CD14-positive monocyte (primary cell): ENCODE results near the gene UTP20. TPM values are rescaled to one million over a fixed set of nuclear protein-coding genes. Genes with fewer than 3 reads are reported as not detected.

Experiments used
- DNase-seq, 3 donors: peaks; one replicate each; pipeline ENCODE4 v3.0.0-alpha.2; 2011 to 2022
- H2AFZ ChIP-seq: 2 replicates; pipeline ENCODE4 v1.6.0; 2012; ENCODE audit warnings: mild to moderate bottlenecking, low read depth, low read length, inconsistent platforms; ENCODE audit not compliant: insufficient read depth, poor library complexity, severe bottlenecking
- H3K27ac ChIP-seq, 2 donors: 1 replicate in 1 of 2; 2 replicates in 1 of 2; pipeline ENCODE4 v1.5.1; 2012 to 2013; ENCODE audit warnings: low read length in 2 of 2, control low read depth in 1 of 2, inconsistent platforms in 1 of 2, low read depth in 1 of 2, mild to moderate bottlenecking in 1 of 2
- H3K27me3 ChIP-seq, 2 donors: one replicate each; pipeline versions ENCODE4 v1.6.0 to v1.6.1; 2011 to 2013; ENCODE audit warnings: low read length in 2 of 2; ENCODE audit not compliant: control insufficient read depth in 2 of 2, insufficient read depth in 2 of 2
- H3K36me3 ChIP-seq, 2 donors: replicated peaks in 1 of 2; 1 replicate in 1 of 2; 2 replicates in 1 of 2; pipeline versions ENCODE4 v1.5.1 to v1.6.1; 2012 to 2013; ENCODE audit warnings: low read length in 2 of 2, control low read depth in 1 of 2, inconsistent platforms in 1 of 2, mild to moderate bottlenecking in 1 of 2; ENCODE audit not compliant: insufficient read depth in 2 of 2, control insufficient read depth in 1 of 2
- H3K4me1 ChIP-seq, 2 donors: 1 replicate in 1 of 2; 2 replicates in 1 of 2; pipeline versions ENCODE4 v1.5.1 to v1.6.1; 2012 to 2013; ENCODE audit warnings: low read length in 2 of 2, control low read depth in 1 of 2, inconsistent platforms in 1 of 2, mild to moderate bottlenecking in 1 of 2, moderate library complexity in 1 of 2; ENCODE audit not compliant: insufficient read depth in 2 of 2, control insufficient read depth in 1 of 2
- H3K4me2 ChIP-seq: replicated peaks from 2 replicates; pipeline ENCODE3; 2012; ENCODE audit warnings: low read length, moderate library complexity, mild to moderate bottlenecking; ENCODE audit not compliant: poor library complexity, severe bottlenecking; ENCODE audit errors: extremely low read depth
- H3K4me3 ChIP-seq, 3 experiments: fragments of 200-600 bp in 1 of 3; sonication (generic) in 1 of 3; replicated peaks in 1 of 3; 1 replicate in 2 of 3; 2 replicates in 1 of 3; pipeline ENCODE4 v1.5.1; 2011 to 2013; ENCODE audit warnings: low read length in 3 of 3, mild to moderate bottlenecking in 3 of 3, control low read depth in 2 of 3, low read depth in 2 of 3, inconsistent platforms in 1 of 3, moderate library complexity in 1 of 3
- H3K79me2 ChIP-seq: 2 replicates; pipeline ENCODE4 v1.6.0; 2012; ENCODE audit warnings: mild to moderate bottlenecking, control low read depth, inconsistent platforms, low read length, moderate library complexity; ENCODE audit not compliant: insufficient read depth
- H3K9ac ChIP-seq: 2 replicates; pipeline ENCODE4 v1.6.0; 2017; ENCODE audit warnings: low read length, mild to moderate bottlenecking; ENCODE audit not compliant: insufficient read depth, poor library complexity, severe bottlenecking
- H3K9me3 ChIP-seq, 2 donors: replicated peaks in 1 of 2; 1 replicate in 1 of 2; 2 replicates in 1 of 2; pipeline versions ENCODE4 v1.5.1 to v1.6.1; 2012 to 2013; ENCODE audit warnings: low read length in 2 of 2, control low read depth in 1 of 2; ENCODE audit not compliant: control insufficient read depth in 1 of 2, insufficient read depth in 1 of 2
- H4K20me1 ChIP-seq: 2 replicates; pipeline ENCODE4 v1.6.0; 2012; ENCODE audit warnings: mild to moderate bottlenecking, low read length, control low read depth, moderate library complexity; ENCODE audit not compliant: insufficient read depth
- H3K27ac Mint-ChIP-seq, 7 donors: one replicate each; pipeline ENCODE4 v1.8.0; 2020; ENCODE audit warnings: mild to moderate bottlenecking in 7 of 7, mixed read lengths in 7 of 7, moderate library complexity in 6 of 7, inconsistent platforms in 2 of 7
- H3K27me3 Mint-ChIP-seq, 3 donors: one replicate each; pipeline ENCODE4 v1.8.0; 2021 to 2022; ENCODE audit warnings: low read depth in 3 of 3, mild to moderate bottlenecking in 3 of 3, mixed read lengths in 3 of 3, moderate library complexity in 3 of 3, inconsistent platforms in 1 of 3
- H3K36me3 Mint-ChIP-seq, 2 donors: one replicate each; pipeline ENCODE4 v1.8.0; 2020; ENCODE audit warnings: mixed read lengths in 2 of 2, inconsistent platforms in 1 of 2, mild to moderate bottlenecking in 1 of 2
- H3K4me1 Mint-ChIP-seq: one replicate; pipeline ENCODE4 v1.8.0; 2020; ENCODE audit warnings: mild to moderate bottlenecking, mixed read lengths
- H3K4me3 Mint-ChIP-seq, 2 donors: one replicate each; pipeline ENCODE4 v1.8.0; 2020; ENCODE audit warnings: mild to moderate bottlenecking in 2 of 2, mixed read lengths in 2 of 2, moderate library complexity in 1 of 2
- H3K9me3 Mint-ChIP-seq, 7 donors: one replicate each; pipeline ENCODE4 v1.8.0; 2020 to 2022; ENCODE audit warnings: mixed read lengths in 7 of 7, mild to moderate bottlenecking in 6 of 7, moderate library complexity in 6 of 7, inconsistent platforms in 2 of 7
- WGBS: methylation state at CpG from one replicate; pipeline ENCODE4 v1.1.5; 2013; ENCODE audit warnings: missing lambda C conversion rate; ENCODE audit not compliant: insufficient coverage; 5-methylcytosine and 5-hydroxymethylcytosine counted together
- intact Hi-C, 2 donors: fragments of 100-400 bp; cut with micrococcal nuclease; formaldehyde crosslinking; loops; one replicate each; pipeline versions ENCODE4 v1.15.0 to v1.15.1; 2023
- polyA plus RNA-seq, 3 donors: library from polyadenylated mRNA; depleted of rRNA in 1 of 3; unstranded in 2 of 3; stranded (reverse) in 1 of 3; fragments of 300-500 nt in 2 of 3; fragments of >200 nt in 1 of 3; fragmentation: Illumina TruSeq in 2 of 3; gene quantifications; 1 replicate in 2 of 3; 2 replicates in 1 of 3; pipeline ENCODE4 v1.2.3, GENCODE V29; 2012 to 2021
- TF ChIP-seq, protein P1 (sequence below): fragments of 200-600 bp; IDR thresholded peaks from one replicate; pipeline ENCODE4 v1.8.0; 2022; ENCODE audit warnings: antibody characterized with exemption, mild to moderate bottlenecking

Gene UTP20
- polyA plus RNA-seq, 3 donors = 0.46 to 1.6 (median 1.2) TPM

DNA sequence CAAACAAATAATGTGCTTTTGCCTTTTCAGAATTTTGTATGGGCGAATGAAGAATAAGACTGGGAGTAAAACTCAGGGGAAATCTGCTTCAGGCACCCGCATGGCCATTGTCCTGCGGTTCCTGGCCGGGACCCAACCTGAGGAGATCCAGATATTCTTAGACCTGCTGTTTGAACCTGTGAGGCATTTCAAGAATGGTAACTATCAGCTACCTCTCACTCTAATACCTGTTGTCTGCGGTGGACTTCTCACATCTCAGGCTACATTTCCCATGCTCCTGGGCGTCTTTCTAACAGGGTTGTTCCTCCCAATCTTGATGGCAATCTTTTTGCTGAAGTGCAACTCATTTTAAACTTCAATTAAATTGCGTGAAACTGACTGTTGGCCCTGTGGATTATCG, 47.1 kb downstream of the UTP20 start:
- no peaks in the 10 kb centered on the region for H3K27me3 Mint-ChIP-seq
- intact Hi-C loops = no loop called here
- H3K4me1 Mint-ChIP-seq = no peaks in the 10 kb centered on the region
- no peak overlapping the region for H3K27ac Mint-ChIP-seq
- no peak overlapping the region for H3K4me3 Mint-ChIP-seq
- no peak for DNase-seq
- H3K27me3 ChIP-seq = no peaks in the 10 kb centered on the region
- no peak overlapping the region for H3K4me3 ChIP-seq
- no peaks in the 10 kb centered on the region for H3K9me3 ChIP-seq
- H3K9me3 Mint-ChIP-seq = no peaks in the 10 kb centered on the region
- no peak overlapping the region for H2AFZ ChIP-seq
- H3K79me2 ChIP-seq = no peaks in the 10 kb centered on the region
- H3K4me2 ChIP-seq = no peak overlapping the region
- H3K4me1 ChIP-seq = no peaks in the 10 kb centered on the region
- TF ChIP-seq, protein P1, sequence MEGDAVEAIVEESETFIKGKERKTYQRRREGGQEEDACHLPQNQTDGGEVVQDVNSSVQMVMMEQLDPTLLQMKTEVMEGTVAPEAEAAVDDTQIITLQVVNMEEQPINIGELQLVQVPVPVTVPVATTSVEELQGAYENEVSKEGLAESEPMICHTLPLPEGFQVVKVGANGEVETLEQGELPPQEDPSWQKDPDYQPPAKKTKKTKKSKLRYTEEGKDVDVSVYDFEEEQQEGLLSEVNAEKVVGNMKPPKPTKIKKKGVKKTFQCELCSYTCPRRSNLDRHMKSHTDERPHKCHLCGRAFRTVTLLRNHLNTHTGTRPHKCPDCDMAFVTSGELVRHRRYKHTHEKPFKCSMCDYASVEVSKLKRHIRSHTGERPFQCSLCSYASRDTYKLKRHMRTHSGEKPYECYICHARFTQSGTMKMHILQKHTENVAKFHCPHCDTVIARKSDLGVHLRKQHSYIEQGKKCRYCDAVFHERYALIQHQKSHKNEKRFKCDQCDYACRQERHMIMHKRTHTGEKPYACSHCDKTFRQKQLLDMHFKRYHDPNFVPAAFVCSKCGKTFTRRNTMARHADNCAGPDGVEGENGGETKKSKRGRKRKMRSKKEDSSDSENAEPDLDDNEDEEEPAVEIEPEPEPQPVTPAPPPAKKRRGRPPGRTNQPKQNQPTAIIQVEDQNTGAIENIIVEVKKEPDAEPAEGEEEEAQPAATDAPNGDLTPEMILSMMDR = no peak
- H3K36me3 ChIP-seq = peaks cover 34 to 53% of the 10 kb centered on the region in 2 donors
- H3K27ac ChIP-seq = no peak overlapping the region
- peaks cover 47 to 52% of the 10 kb centered on the region in 2 donors for H3K36me3 Mint-ChIP-seq
- no peaks in the 10 kb centered on the region for H4K20me1 ChIP-seq
- 98% methylated on average over 6 of the region's 8 CpGs for WGBS
- H3K9ac ChIP-seq = no peak overlapping the region

DNA sequence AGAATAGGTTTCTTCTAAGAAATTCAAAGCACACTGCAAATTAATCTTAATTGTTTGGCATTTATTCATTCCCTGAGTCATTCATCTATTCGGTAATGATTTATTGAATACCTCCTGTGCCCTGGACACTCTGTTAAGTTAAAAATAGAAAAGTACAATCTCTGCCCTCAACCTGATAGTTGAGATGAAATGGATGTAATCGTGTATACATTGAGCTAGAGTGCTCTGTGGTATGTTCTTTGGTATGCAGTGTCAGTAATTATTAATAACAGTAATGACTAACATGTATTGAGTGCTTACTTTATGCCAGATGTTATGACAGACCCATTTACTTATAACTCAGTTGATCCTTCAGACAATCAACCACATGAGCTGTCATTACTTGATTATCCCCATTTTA, 47.6 kb downstream of the UTP20 start:
- no CpG with 5 or more reads among the region's 2 CpGs for WGBS

More for the DNA sequence above, 47.6 kb downstream of the UTP20 start:
- H3K27ac Mint-ChIP-seq = no peak overlapping the region
- peaks cover 52 to 54% of the 10 kb centered on the region in 2 donors for H3K36me3 Mint-ChIP-seq
- no peaks in the 10 kb centered on the region for H3K27me3 Mint-ChIP-seq
- Histone ChIP-seq H3K79me2 (no peaks in the 10 kb centered on the region), H3K36me3 (peaks cover 32 to 53% of the 10 kb centered on the region in 2 donors), H3K4me2 (no peak overlapping the region), H3K9ac (no peak overlapping the region), H3K27ac (no peak overlapping the region), H3K27me3 (no peaks in the 10 kb centered on the region), H2AFZ (no peak overlapping the region), H3K9me3 (no peaks in the 10 kb centered on the region), H4K20me1 (no peaks in the 10 kb centered on the region), H3K4me1 (no peaks in the 10 kb centered on the region), H3K4me3 (no peak overlapping the region)
- H3K4me3 Mint-ChIP-seq = no peak overlapping the region
- H3K4me1 Mint-ChIP-seq = no peaks in the 10 kb centered on the region
- DNase-seq = no peak
- no peaks in the 10 kb centered on the region for H3K9me3 Mint-ChIP-seq
- intact Hi-C loops = no loop called here
- TF ChIP-seq, protein P1 = no peak
